Hepatocyte (in vitro differentiated cells): ENCODE data around the gene EBPL. TPM values are rescaled to one million over a fixed set of nuclear protein-coding genes. Genes with fewer than 3 reads are reported as not detected.
A peak's percentile ranks its signal among the peaks of the same experiment; 100 is the strongest.

Experiments used
- DNase-seq: peaks from one replicate; pipeline ENCODE4 v3.0.0-alpha.2; 2016; ENCODE audit warnings: low spot score
- H2AFZ ChIP-seq: fragments of 200-600 bp; sonication (generic); 2 replicates; pipeline ENCODE4 v1.6.0; 2016; ENCODE audit warnings: antibody characterized with exemption, mild to moderate bottlenecking
- H3K27ac ChIP-seq: fragments of 200-600 bp; sonication (generic); 2 replicates; pipeline ENCODE4 v1.5.1; 2016; ENCODE audit warnings: mild to moderate bottlenecking
- H3K27me3 ChIP-seq: fragments of 200-600 bp; sonication (generic); 2 replicates; pipeline ENCODE4 v1.6.1; 2016
- H3K36me3 ChIP-seq: fragments of 200-600 bp; sonication (generic); replicated peaks from 2 replicates; pipeline ENCODE4 v1.5.1; 2016; ENCODE audit warnings: low read depth; ENCODE audit not compliant: insufficient read depth
- H3K4me1 ChIP-seq: fragments of 200-600 bp; sonication (generic); 2 replicates; pipeline ENCODE4 v1.5.1; 2016; ENCODE audit warnings: mild to moderate bottlenecking, moderate library complexity; ENCODE audit not compliant: insufficient read depth
- H3K4me2 ChIP-seq: fragments of 200-600 bp; sonication (generic); 2 replicates; pipeline ENCODE4 v1.6.0; 2016
- H3K4me3 ChIP-seq: fragments of 200-600 bp; sonication (generic); 2 replicates; pipeline ENCODE4 v1.5.1; 2016; ENCODE audit warnings: mild to moderate bottlenecking
- H3K79me2 ChIP-seq: fragments of 200-600 bp; sonication (generic); 2 replicates; pipeline ENCODE4 v1.6.0; 2017; ENCODE audit warnings: mild to moderate bottlenecking
- H3K9me2 ChIP-seq: fragments of 200-600 bp; sonication (generic); replicated peaks from 2 replicates; pipeline ENCODE4 v1.6.0; 2017; ENCODE audit warnings: mild to moderate bottlenecking; ENCODE audit not compliant: insufficient read depth
- H3K9me3 ChIP-seq: fragments of 200-600 bp; sonication (generic); 2 replicates; pipeline ENCODE4 v1.5.1; 2016; ENCODE audit warnings: low read depth, mild to moderate bottlenecking
- H4K20me1 ChIP-seq: fragments of 200-600 bp; sonication (generic); 2 replicates; pipeline ENCODE4 v1.6.0; 2016; ENCODE audit warnings: mild to moderate bottlenecking; ENCODE audit not compliant: insufficient read depth, poor library complexity, severe bottlenecking
- CTCF ChIP-seq: fragments of 200-600 bp; sonication (generic); IDR thresholded peaks from 2 replicates; pipeline ENCODE4 v1.5.1; 2016; ENCODE audit warnings: antibody characterized with exemption, mild to moderate bottlenecking; ENCODE audit not compliant: poor library complexity
- EZH2 ChIP-seq: fragments of 200-600 bp; sonication (generic); IDR thresholded peaks from 2 replicates; pipeline ENCODE4 v1.6.1; 2016; ENCODE audit warnings: antibody characterized with exemption, mild to moderate bottlenecking, borderline replicate concordance
- EZH2phosphoT487 ChIP-seq: fragments of 200-600 bp; sonication (generic); IDR thresholded peaks from one replicate; pipeline ENCODE4 v1.6.1; 2018; ENCODE audit warnings: antibody characterized with exemption, mild to moderate bottlenecking, low read depth, moderate library complexity; ENCODE audit not compliant: unreplicated experiment, severe bottlenecking
- WGBS: methylation state at CpG from one replicate; pipeline ENCODE4 v1.1.6; 2016; ENCODE audit warnings: low lambda C conversion rate; ENCODE audit errors: missing lambda C conversion rate; 5-methylcytosine and 5-hydroxymethylcytosine counted together
- polyA plus RNA-seq: library from polyadenylated mRNA; unstranded; fragments of >200 nt; fragmentation: Nextera tagmentation; extraction: Ambion mirVana; gene quantifications from 2 replicates; pipeline ENCODE4 v1.2.1, GENCODE V29; 2016
- total RNA-seq: library from RNA; depleted of rRNA; stranded (reverse); fragments of >200 nt; gene quantifications from 2 replicates; pipeline ENCODE4 v1.2.3, GENCODE V29; 2014

The EBPL gene
- total and polyA plus RNA-seq, 2 experiments from 2014 or later, result 135 to 180 TPM

DNA sequence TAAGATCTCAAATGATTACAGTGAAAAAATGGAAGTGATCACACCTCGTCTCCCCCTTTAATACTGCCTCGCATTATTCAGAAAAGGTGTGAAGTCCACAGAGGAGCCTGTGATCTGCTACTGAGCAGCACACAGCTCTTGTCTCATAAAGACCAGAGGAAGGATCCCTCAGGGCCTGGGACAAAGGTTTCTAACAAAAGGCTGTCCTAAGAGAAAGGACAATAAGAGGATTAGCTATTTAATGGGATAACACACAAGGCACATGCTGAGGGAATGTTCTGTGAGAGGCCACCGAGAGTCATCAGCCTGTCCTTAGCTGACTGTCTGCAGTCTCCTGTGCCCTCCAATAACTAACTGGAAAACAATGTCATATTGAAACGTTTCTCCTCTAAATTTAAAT lies 26.7 kb downstream of the EBPL start:
- Histone ChIP-seq H2AFZ (no peak overlapping the region), H3K79me2 (no peaks in the 10 kb centered on the region), H3K4me3 (no peak overlapping the region), H3K4me1 (no peaks in the 10 kb centered on the region), H3K4me2 (no peak overlapping the region), H3K9me3 (no peaks in the 10 kb centered on the region), H3K27ac (no peak overlapping the region), H3K9me2 (no peaks in the 10 kb centered on the region), H4K20me1 (no peaks in the 10 kb centered on the region), H3K36me3 (no peaks in the 10 kb centered on the region), H3K27me3 (no peaks in the 10 kb centered on the region)
- DNase-seq, result no peak
- no peak for TF ChIP-seq EZH2
- TF ChIP-seq EZH2phosphoT487, result no peak
- TF ChIP-seq CTCF, result no peak
- 81% methylated on average over 4 of the region's 4 CpGs for WGBS

GRCh38 chr13:49657241-49657641 lies 34.0 kb downstream of the EBPL start:
- no peaks in the 10 kb centered on the region for H3K79me2 ChIP-seq
- H4K20me1 ChIP-seq, result no peaks in the 10 kb centered on the region
- no peak overlapping the region for H3K4me2 ChIP-seq
- H3K9me2 ChIP-seq, result no peaks in the 10 kb centered on the region
- H2AFZ ChIP-seq, result no peak overlapping the region
- TF ChIP-seq CTCF (no peak), EZH2phosphoT487 (no peak), EZH2 (no peak)
- WGBS, result 73% methylated on average over 9 of the region's 9 CpGs
- H3K36me3 ChIP-seq, result no peaks in the 10 kb centered on the region
- H3K27ac ChIP-seq, result no peak overlapping the region
- peak; percentile 16 for DNase-seq
- no peaks in the 10 kb centered on the region for H3K4me1 ChIP-seq
- H3K27me3 ChIP-seq, result no peaks in the 10 kb centered on the region
- H3K9me3 ChIP-seq, result no peaks in the 10 kb centered on the region
- no peak overlapping the region for H3K4me3 ChIP-seq

DNA sequence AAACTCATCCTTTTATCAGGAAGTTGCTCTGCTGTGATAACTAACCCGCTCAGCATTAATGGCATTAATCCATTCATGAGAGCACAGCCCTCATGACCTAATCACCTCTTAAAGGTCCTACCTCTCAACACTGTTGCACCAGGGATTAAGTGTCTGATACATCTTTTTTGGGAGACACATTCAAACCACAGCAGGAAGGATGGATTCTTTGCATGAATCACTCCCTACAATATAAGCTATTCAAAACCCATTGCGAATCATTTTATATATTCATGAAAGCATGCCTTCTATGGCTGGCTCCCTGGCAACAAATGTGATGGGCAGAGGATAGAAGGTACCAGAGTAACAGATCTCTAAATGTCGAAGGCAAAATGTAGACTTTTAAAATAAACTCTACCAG lies 35.4 kb downstream of the EBPL start:
- H3K9me2 ChIP-seq, result no peaks in the 10 kb centered on the region
- H3K4me3 ChIP-seq, result no peak overlapping the region
- H3K27me3 ChIP-seq, result no peaks in the 10 kb centered on the region
- no peaks in the 10 kb centered on the region for H4K20me1 ChIP-seq
- H3K79me2 ChIP-seq, result no peaks in the 10 kb centered on the region
- no peak overlapping the region for H3K27ac ChIP-seq
- H2AFZ ChIP-seq, result no peak overlapping the region
- no peak overlapping the region for H3K4me2 ChIP-seq
- H3K4me1 ChIP-seq, result no peaks in the 10 kb centered on the region
- WGBS, result 88% methylated on average over 3 of the region's 3 CpGs
- TF ChIP-seq EZH2, result no peak
- TF ChIP-seq EZH2phosphoT487, result no peak
- TF ChIP-seq CTCF, result no peak
- DNase-seq, result no peak
- H3K36me3 ChIP-seq, result no peaks in the 10 kb centered on the region
- H3K9me3 ChIP-seq, result no peaks in the 10 kb centered on the region

- Histone ChIP-seq H3K27me3 (no peaks in the 10 kb centered on the region), H3K9me2 (no peaks in the 10 kb centered on the region)
- WGBS, result 90% methylated on average over 3 of the region's 3 CpGs
Measured at GRCh38 chr13:49654011-49654410, 37.3 kb downstream of the EBPL start.

More at GRCh38 chr13:49654011-49654410, 37.3 kb downstream of the EBPL start:
- TF ChIP-seq CTCF (no peak), EZH2phosphoT487 (no peak), EZH2 (no peak)
- H3K27ac ChIP-seq, result no peak overlapping the region
- DNase-seq, result no peak
- H4K20me1 ChIP-seq, result no peaks in the 10 kb centered on the region
- H3K4me1 ChIP-seq, result no peaks in the 10 kb centered on the region
- H3K9me3 ChIP-seq, result no peaks in the 10 kb centered on the region
- H3K36me3 ChIP-seq, result no peaks in the 10 kb centered on the region
- no peak overlapping the region for H2AFZ ChIP-seq
- no peak overlapping the region for H3K4me3 ChIP-seq
- no peak overlapping the region for H3K4me2 ChIP-seq
- no peaks in the 10 kb centered on the region for H3K79me2 ChIP-seq
